Germinal center (tissue), 1 donor: ENCODE data around the gene CRIP2.
A peak's percentile ranks its signal among the peaks of the same experiment; 100 is the strongest.

ENCODE experiments used
- DNase-seq: peaks from one replicate; pipeline ENCODE4 v3.0.0; 2012; ENCODE audit warnings: mixed read lengths, low spot score

CRIP2 gene

DNA sequence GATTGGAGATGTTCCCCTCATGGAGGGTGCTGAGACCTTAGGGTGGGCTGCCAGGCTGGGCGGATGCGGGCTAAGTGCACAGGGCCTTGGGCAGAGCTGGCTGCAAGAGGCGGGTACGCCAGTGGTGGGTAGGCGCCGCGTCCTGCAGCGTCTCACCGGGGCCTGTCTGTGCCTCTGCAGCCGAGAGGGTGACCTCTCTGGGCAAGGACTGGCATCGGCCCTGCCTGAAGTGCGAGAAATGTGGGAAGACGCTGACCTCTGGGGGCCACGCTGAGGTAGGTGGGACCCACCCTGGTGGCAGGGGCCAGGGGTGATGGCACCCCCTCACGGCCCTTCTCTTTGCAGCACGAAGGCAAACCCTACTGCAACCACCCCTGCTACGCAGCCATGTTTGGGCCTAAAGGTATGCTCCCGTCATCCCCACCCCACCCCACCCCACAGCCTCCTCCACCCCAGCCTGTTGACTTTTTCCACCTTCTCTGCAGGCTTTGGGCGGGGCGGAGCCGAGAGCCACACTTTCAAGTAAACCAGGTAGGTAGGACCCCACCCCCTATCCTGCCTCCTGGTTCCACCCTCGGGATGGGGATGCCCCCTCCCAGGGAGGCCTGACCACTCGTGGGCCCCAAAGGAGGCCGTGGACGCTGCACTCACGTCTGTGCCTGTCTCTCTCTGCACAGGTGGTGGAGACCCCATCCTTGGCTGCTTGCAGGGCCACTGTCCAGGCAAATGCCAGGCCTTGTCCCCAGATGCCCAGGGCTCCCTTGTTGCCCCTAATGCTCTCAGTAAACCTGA is 13.6 kb downstream of the CRIP2 start:
- no peak for DNase-seq

- no peak for DNase-seq
Observed at GRCh38 chr14:105488781-105489541, 14.3 kb downstream of the CRIP2 start.

GRCh38 chr14:105489542-105490266 is 15.1 kb downstream of the CRIP2 start:
- DNase-seq = peak; percentile 80

DNA sequence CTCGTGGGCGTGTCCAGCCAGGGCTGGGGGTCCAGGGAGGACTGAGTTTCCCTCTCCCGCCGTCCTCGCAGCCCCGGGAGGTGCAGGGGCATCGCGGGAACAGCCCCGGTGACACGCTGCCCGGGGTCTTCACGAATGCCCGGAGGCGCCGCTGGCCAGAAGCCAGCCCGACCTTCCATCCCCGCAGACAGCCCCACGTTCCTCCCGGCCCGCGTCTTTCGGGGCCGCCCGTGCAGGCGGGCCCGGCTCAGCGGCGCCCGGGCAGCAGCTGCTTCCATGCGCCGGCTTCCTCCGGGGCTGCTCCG is 15.6 kb downstream of the CRIP2 start:
- no peak for DNase-seq

GRCh38 chr14:105490572-105491365 is 16.1 kb downstream of the CRIP2 start, which contains the start of gene TEDC1:
Gene TEDC1, plus strand, starts transcription at chr14:105491246. Its CDS starts 130 bp downstream, at chr14:105491376.
- peak; percentile 97 for DNase-seq

GRCh38 chr14:105491366-105491973 is 16.8 kb downstream of the CRIP2 start:
- DNase-seq = peak; percentile 87

GRCh38 chr14:105492031-105492970 is 17.7 kb downstream of the CRIP2 start:
- no peak for DNase-seq

GRCh38 chr14:105492971-105493871 is 18.6 kb downstream of the CRIP2 start:
- DNase-seq = no peak

DNA sequence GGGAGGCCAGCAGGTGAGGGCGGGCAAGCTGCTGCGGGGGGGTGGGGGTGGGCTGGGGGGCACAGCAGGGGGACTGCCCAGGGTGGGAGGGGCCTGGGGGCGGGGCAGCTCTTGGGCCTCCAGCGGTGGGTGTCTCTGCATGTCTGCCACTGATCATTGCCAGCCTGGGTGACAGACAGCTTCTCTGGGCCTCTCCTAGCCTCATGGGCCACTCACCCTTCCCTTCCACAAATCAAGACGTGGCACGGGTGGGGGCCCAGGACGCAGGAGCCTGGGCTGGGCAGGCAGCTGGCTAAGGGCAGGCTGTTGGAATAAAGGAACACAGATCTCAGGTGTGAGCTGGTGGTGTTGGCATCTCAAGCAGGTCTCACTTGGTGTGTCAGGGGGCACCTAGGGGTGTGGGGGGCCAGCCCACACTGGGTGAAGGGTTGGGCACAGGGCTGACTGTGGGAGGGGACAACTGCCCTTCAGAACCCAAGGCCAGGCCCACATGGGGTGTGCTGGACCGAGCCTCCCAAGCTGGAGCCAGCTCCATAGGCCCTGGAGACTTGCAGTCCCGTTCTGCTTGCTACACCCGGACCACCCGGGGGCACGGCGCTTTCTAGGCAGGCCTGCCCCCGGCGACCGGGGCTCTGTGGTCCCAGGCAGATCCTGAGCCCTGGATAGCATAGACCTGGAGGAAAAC is 19.4 kb downstream of the CRIP2 start:
- DNase-seq = no peak

GRCh38 chr14:105494606-105494929 is 19.9 kb downstream of the CRIP2 start:
- no peak for DNase-seq

- no peak for DNase-seq
Observed at GRCh38 chr14:105495101-105495989, 20.7 kb downstream of the CRIP2 start.

DNA sequence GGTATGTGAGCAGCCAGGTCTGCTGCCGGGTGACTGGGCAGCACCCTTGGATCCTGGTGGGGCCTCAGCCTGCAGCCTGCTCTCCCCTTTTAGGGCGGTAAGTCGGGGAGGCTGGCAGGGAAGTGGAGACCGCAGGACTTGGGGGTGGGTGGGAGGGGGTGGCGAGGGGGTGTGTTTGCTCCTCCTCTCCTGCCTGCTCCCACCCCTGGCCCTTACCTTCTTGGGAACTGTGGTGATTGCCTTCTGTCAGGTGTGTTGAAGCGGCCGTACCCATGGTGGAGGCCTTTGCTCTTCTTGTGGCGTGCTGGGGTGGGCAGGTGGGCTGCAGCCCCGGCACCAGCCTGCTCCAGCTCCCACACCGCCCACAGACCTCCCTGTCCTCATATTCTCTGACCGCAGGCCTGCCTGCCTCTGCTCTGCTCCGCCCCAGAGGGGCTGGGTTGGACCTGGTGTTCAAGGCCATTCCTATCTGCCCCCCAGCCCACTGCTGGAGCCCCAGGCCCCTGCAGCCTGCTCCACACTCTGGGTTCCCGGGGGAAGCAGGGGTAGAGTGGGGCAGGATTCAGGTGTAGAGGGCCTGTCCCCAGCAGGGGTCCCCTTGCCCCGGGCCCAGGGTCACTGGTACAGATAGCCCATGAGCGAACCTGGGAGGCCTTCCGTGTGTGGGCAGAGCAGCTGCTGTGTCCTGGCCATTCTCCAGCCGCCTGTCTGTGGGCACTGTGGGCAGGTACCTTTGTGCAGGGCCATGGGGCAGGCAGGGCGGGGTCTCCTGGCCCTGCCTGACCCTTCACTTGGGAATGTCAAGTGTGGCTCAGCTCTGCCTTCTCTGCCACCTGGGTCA is 21.6 kb downstream of the CRIP2 start:
- DNase-seq = no peak

DNA sequence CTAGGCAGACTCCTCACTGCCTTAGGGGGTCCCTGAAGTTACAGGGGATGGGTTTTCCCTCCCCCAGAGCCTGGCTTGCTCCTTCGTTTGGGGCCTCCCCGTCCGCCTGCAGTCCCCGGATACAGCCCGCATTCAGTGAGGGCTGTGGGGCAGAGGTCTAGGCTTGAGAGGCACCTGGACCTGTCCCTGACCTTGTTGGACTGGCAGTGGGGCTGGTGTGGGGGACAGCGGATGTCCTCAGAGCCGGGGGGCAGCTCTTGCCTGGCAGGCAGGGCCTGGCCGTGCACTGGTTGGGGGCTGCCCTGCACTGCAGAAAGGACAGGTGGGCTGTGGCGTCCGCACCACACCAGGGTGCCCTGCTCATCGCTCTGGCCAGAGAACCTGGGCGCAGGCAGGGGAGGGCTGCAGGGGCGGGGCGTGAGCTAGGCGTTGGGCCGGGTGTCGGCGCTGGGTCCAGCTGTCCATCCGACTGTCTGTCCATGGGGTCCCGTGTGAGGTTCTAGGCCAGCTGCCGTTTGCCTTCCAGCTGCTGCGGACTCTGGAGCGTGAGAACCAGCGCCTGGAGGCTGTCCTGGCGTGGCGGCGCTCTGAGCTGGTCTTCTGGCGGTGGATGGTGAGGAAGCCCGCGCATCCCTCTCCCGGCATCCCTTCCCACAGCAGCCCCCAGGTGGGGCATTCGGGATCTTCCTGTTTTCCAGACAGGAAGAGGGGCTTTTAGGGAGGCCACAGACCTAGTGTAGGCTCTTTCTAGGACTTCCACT is 22.4 kb downstream of the CRIP2 start:
- no peak for DNase-seq

GRCh38 chr14:105497671-105498429 is 23.2 kb downstream of the CRIP2 start:
- DNase-seq = no peak
